H1 (cell line): ENCODE measurements around the gene CENPB. TPM values are rescaled to one million over a fixed set of nuclear protein-coding genes. Genes with fewer than 3 reads are reported as not detected.

Experiments
- CTCF ChIA-PET: fragments of 300-600 bp; sonication (Branson Sonifier 250); formaldehyde crosslinking; loops from one replicate; lab custom pipeline; 2021; ENCODE audit not compliant: partially characterized antibody; lab: Charles Lee
- POLR2A ChIA-PET: fragments of 300-600 bp; sonication (Branson Sonifier 250); formaldehyde crosslinking; loops from one replicate; lab custom pipeline; 2021; ENCODE audit warnings: inconsistent platforms; ENCODE audit not compliant: partially characterized antibody; lab: Charles Lee
- DNase-seq, 2 experiments: peaks; one replicate each; pipeline versions ENCODE4 v3.0.0 to v3.0.0-alpha.2; 2010 to 2022; ENCODE audit warnings: low spot score in 2 of 2, low read depth in 1 of 2, mixed read lengths in 1 of 2
- FAIRE-seq: peaks from 2 replicates; lab custom pipeline; 2011; peaks lifted over from hg19 to GRCh38; lab: Jason Lieb, UNC
- H2AFZ ChIP-seq: 2 replicates; pipeline ENCODE4 v1.8.1; 2012; ENCODE audit warnings: low read length, inconsistent platforms
- H2AK5ac ChIP-seq: 2 replicates; pipeline ENCODE4 v1.6.1; 2013; ENCODE audit warnings: low read depth, low read length
- H2BK120ac ChIP-seq: replicated peaks from 2 replicates; pipeline ENCODE3; 2013; ENCODE audit warnings: low read depth, low read length, inconsistent platforms
- H2BK12ac ChIP-seq: 2 replicates; pipeline ENCODE4 v1.6.1; 2013; ENCODE audit warnings: low read depth, low read length
- H2BK15ac ChIP-seq: 2 replicates; pipeline ENCODE4 v1.6.1; 2013; ENCODE audit warnings: low read length
- H2BK20ac ChIP-seq: 2 replicates; pipeline ENCODE4 v1.6.1; 2013; ENCODE audit warnings: low read length
- H2BK5ac ChIP-seq: 2 replicates; pipeline ENCODE4 v1.6.1; 2013; ENCODE audit warnings: low read depth, low read length
- H3K14ac ChIP-seq: 2 replicates; pipeline ENCODE4 v1.6.1; 2013; ENCODE audit warnings: inconsistent platforms; ENCODE audit not compliant: insufficient read length
- H3K18ac ChIP-seq: 2 replicates; pipeline ENCODE4 v1.6.1; 2013; ENCODE audit warnings: low read length; ENCODE audit errors: extremely low read depth
- H3K23ac ChIP-seq: 2 replicates; pipeline ENCODE4 v1.6.1; 2013; ENCODE audit warnings: inconsistent platforms; ENCODE audit not compliant: insufficient read length
- H3K23me2 ChIP-seq: 2 replicates; pipeline ENCODE4 v1.6.1; 2013; ENCODE audit warnings: low read depth, low read length
- H3K27ac ChIP-seq: 2 replicates; pipeline ENCODE4 v1.6.1; 2011; ENCODE audit warnings: low read depth, low read length, inconsistent platforms
- H3K27me3 ChIP-seq, 4 experiments: replicated peaks in 1 of 4; 1 replicate in 1 of 4; 2 replicates in 3 of 4; pipeline versions ENCODE4 v1.6.1 to v1.8.1; 2011 to 2013; ENCODE audit warnings: low read length in 3 of 4, mild to moderate bottlenecking in 3 of 4, inconsistent platforms in 2 of 4, mixed read lengths in 2 of 4, moderate library complexity in 1 of 4; ENCODE audit not compliant: control insufficient read depth in 3 of 4, insufficient read depth in 3 of 4; ENCODE audit errors: extremely low read depth in 1 of 4
- H3K36me3 ChIP-seq, 4 experiments: 2 replicates each; pipeline versions ENCODE4 v1.6.1 to v1.8.1; 2011 to 2013; ENCODE audit warnings: mild to moderate bottlenecking in 4 of 4, low read length in 3 of 4, moderate library complexity in 2 of 4, control low read depth in 1 of 4, inconsistent platforms in 1 of 4; ENCODE audit not compliant: insufficient read depth in 4 of 4, control insufficient read depth in 2 of 4
- H3K4ac ChIP-seq: replicated peaks from 2 replicates; pipeline ENCODE3; 2013; ENCODE audit warnings: low read length, low read depth, mixed read lengths, inconsistent platforms; ENCODE audit not compliant: insufficient read length
- H3K4me1 ChIP-seq, 4 experiments: replicated peaks in 1 of 4; 1 replicate in 1 of 4; 2 replicates in 3 of 4; pipeline versions ENCODE4 v1.6.1 to v1.8.1; 2011 to 2013; ENCODE audit warnings: low read length in 3 of 4, inconsistent platforms in 2 of 4, mixed read lengths in 1 of 4; ENCODE audit not compliant: insufficient read depth in 4 of 4, control insufficient read depth in 3 of 4
- H3K4me2 ChIP-seq, 2 experiments: 2 replicates each; pipeline versions ENCODE4 v1.6.1 to v1.8.1; 2011 to 2013; ENCODE audit warnings: low read depth in 2 of 2, low read length in 2 of 2, control low read depth in 1 of 2, inconsistent platforms in 1 of 2, mild to moderate bottlenecking in 1 of 2; ENCODE audit not compliant: insufficient read depth in 1 of 2
- H3K4me3 ChIP-seq, 4 experiments: fragments of 200-600, 300-600 bp in 1 of 4; sonication (generic), shearing (Covaris generic), sonication (Bioruptor Twin) in 1 of 4; 2 replicates each; pipeline versions ENCODE4 v1.5.1 to v1.8.1; 2011 to 2016; ENCODE audit warnings: low read length in 4 of 4, low read depth in 3 of 4, control low read depth in 2 of 4, inconsistent platforms in 2 of 4, mild to moderate bottlenecking in 2 of 4, mixed read lengths in 1 of 4, moderate library complexity in 1 of 4; ENCODE audit not compliant: insufficient read depth in 2 of 4; ENCODE audit errors: extremely low read depth in 1 of 4
- H3K56ac ChIP-seq: replicated peaks from 2 replicates; pipeline ENCODE3; 2013; ENCODE audit warnings: low read depth, mild to moderate bottlenecking, mixed read lengths, low read length, inconsistent platforms; ENCODE audit not compliant: insufficient read length
- H3K79me1 ChIP-seq: 2 replicates; pipeline ENCODE4 v1.6.1; 2013; ENCODE audit warnings: low read depth, low read length, control low read depth
- H3K79me2 ChIP-seq, 2 experiments: 2 replicates each; pipeline versions ENCODE4 v1.6.1 to v1.8.1; 2012 to 2013; ENCODE audit warnings: low read length in 2 of 2, mild to moderate bottlenecking in 2 of 2, inconsistent platforms in 1 of 2; ENCODE audit not compliant: insufficient read depth in 2 of 2, control insufficient read depth in 1 of 2
- H3K9ac ChIP-seq, 4 experiments: replicated peaks in 1 of 4; 1 replicate in 1 of 4; 2 replicates in 3 of 4; pipeline versions ENCODE4 v1.6.1 to v1.8.1; 2011 to 2013; ENCODE audit warnings: low read depth in 3 of 4, low read length in 3 of 4, control low read depth in 2 of 4, mild to moderate bottlenecking in 2 of 4, moderate library complexity in 2 of 4, inconsistent platforms in 1 of 4; ENCODE audit errors: extremely low read depth in 1 of 4
- H3K9me3 ChIP-seq, 2 experiments: 2 replicates each; pipeline versions ENCODE4 v1.6.1 to v1.8.1; 2012 to 2013; ENCODE audit warnings: mild to moderate bottlenecking in 2 of 2, moderate library complexity in 2 of 2, control low read depth in 1 of 2, inconsistent platforms in 1 of 2, low read depth in 1 of 2, low read length in 1 of 2, mixed read lengths in 1 of 2; ENCODE audit not compliant: insufficient read depth in 2 of 2
- H4K20me1 ChIP-seq, 2 experiments: replicated peaks in 1 of 2; 2 replicates each; pipeline versions ENCODE3 to v1.8.1; 2011 to 2013; ENCODE audit warnings: inconsistent platforms in 2 of 2, low read length in 2 of 2, mild to moderate bottlenecking in 1 of 2; ENCODE audit not compliant: insufficient read depth in 2 of 2, control insufficient read depth in 1 of 2
- H4K5ac ChIP-seq: 2 replicates; pipeline ENCODE4 v1.6.1; 2013; ENCODE audit warnings: low read length, low read depth, mixed read lengths, inconsistent platforms; ENCODE audit not compliant: insufficient read length
- H4K8ac ChIP-seq: 2 replicates; pipeline ENCODE4 v1.8.0; 2013; ENCODE audit warnings: mild to moderate bottlenecking, moderate library complexity, low read length, inconsistent platforms; ENCODE audit not compliant: insufficient read depth; ENCODE audit errors: extremely low read depth
- H4K91ac ChIP-seq: replicated peaks from 2 replicates; pipeline ENCODE3; 2013; ENCODE audit warnings: low read length, mixed read lengths, inconsistent platforms; ENCODE audit not compliant: insufficient read length
- CBX5 ChIP-seq: fragments of 300-800, 300-1000 bp; sonication (generic); IDR thresholded peaks from 2 replicates; pipeline ENCODE4 v1.7.1; 2016; ENCODE audit warnings: antibody characterized with exemption, low read length, low read depth
- CTBP2 ChIP-seq: IDR thresholded peaks from 2 replicates; pipeline ENCODE4 v1.7.0; 2011; ENCODE audit warnings: borderline replicate concordance, mild to moderate bottlenecking, moderate library complexity, mixed read lengths, low read length; ENCODE audit not compliant: insufficient read depth, insufficient read length
- EP300 ChIP-seq, 2 experiments: IDR thresholded peaks; 1 replicate in 1 of 2; 2 replicates in 1 of 2; pipeline ENCODE4 v1.6.1; 2011 to 2012; ENCODE audit warnings: low read depth in 2 of 2, low read length in 2 of 2, mild to moderate bottlenecking in 2 of 2, borderline replicate concordance in 1 of 2, inconsistent platforms in 1 of 2, moderate library complexity in 1 of 2
- JUND ChIP-seq: IDR thresholded peaks from 2 replicates; pipeline ENCODE4 v1.6.1; 2011; ENCODE audit warnings: mild to moderate bottlenecking, improper control_type of control experiment, low read length
- KDM4A ChIP-seq: IDR thresholded peaks from one replicate; pipeline ENCODE4 v1.7.1; 2012; ENCODE audit warnings: low read depth, mild to moderate bottlenecking, moderate library complexity, low read length, inconsistent platforms; ENCODE audit not compliant: severe bottlenecking
- SUZ12 ChIP-seq: fragments of 200-600 bp; sonication (generic); IDR thresholded peaks from 2 replicates; pipeline ENCODE4 v1.6.1; 2012; ENCODE audit warnings: mild to moderate bottlenecking, inconsistent platforms, low read length, moderate library complexity, mixed read lengths
- TCF12 ChIP-seq: IDR thresholded peaks from 2 replicates; pipeline ENCODE4 v1.6.1; 2011; ENCODE audit warnings: low read depth, mild to moderate bottlenecking, low read length
- WGBS, 2 experiments: shearing (Covaris generic) in 1 of 2; methylation state at CpG; one replicate each; pipeline versions ENCODE4 v1.1.6 to v1.1.7; 2013 to 2015; ENCODE audit warnings: low lambda C conversion rate in 2 of 2, mixed read lengths in 2 of 2, inconsistent platforms in 1 of 2, low coverage in 1 of 2, missing lambda C conversion rate in 1 of 2; ENCODE audit not compliant: insufficient replicate concordance in 2 of 2, insufficient coverage in 1 of 2, insufficient read length in 1 of 2; ENCODE audit errors: extremely low coverage in 1 of 2, missing lambda C conversion rate in 1 of 2; 5-methylcytosine and 5-hydroxymethylcytosine counted together
- polyA plus RNA-seq, 7 experiments: library from polyadenylated mRNA; depleted of rRNA in 3 of 7; stranded (reverse) in 5 of 7; unstranded in 2 of 7; fragments of >200 nt in 5 of 7; fragments of 200-250 nt in 2 of 7; gene quantifications; 1 replicate in 5 of 7; 2 replicates in 1 of 7; 4 replicates in 1 of 7; pipeline versions ENCODE4 v1.2.1 to v1.2.3, GENCODE V29; 2011 to 2013; ENCODE audit warnings: missing spikeins in 2 of 7, mixed read lengths in 2 of 7
- total RNA-seq: library from RNA; stranded (reverse); fragmentation: NEBNext Ultra II Directional; extraction: Animal tissue kit (Norgen Biotek cat#: 25700); gene quantifications from 2 replicates; pipeline ENCODE4 v1.2.1, GENCODE V29; 2021

The CENPB gene
- total and polyA plus RNA-seq, 2 of the 8 experiments (the other 6 are each of a cell fraction or from before 2014, with no cell fraction given), result 17.7 to 51.6 TPM

DNA sequence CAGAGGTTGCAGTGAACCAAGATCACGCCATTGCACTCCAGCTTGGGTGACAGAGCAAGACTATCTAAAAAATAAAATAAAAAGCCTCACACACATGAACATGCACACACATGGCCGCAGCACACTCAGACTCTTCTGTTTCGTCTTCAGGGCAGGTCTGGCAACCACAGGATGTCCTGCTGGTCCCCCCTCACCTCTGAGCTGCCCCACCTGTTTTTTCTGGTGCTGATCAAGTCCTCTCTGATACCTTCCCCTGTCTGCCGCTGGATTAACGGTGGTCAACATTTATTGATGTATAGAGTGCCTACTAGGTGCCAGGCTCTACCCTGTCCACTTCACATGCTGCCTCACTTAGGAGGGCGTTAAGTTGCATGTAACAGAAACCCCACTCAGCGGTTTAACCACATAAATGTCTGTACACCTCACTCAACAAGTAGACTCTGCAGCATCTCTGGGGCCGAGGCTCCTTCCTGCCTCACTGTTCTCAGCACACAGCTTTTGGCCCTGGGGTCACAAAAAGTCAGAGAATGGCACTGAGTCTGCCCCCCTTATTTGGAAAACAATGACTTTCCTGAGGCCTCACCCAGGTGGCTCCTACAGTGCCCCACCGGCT, 29.3 kb upstream of the CENPB start:
- ChIA-PET POLR2A (interaction anchor here (0.8 to 0.9 kb wide), 2 partner anchors 20 to 21 kb away, joined by 3 to 4 read pairs; partner anchors contain the start of gene CDC25B), CTCF (interaction anchor here (0.6 to 10.6 kb wide), 5 partner anchors 10 to 66 kb away, joined by 3 to 128 read pairs (median 3); partner anchors contain the start of genes CENPB and SPEF1)
- H2AK5ac ChIP-seq, result no peak overlapping the region
- H3K9me3 ChIP-seq, result no peaks in the 10 kb centered on the region
- no peaks in the 10 kb centered on the region for H3K79me1 ChIP-seq
- H4K8ac ChIP-seq, result no peak overlapping the region
- no peak for TF ChIP-seq CBX5
- no peak for TF ChIP-seq EP300 (IDR thresholded peaks at IDR 0.05; ENCODE audit: borderline replicate concordance in 1 of 2, low read depth in 2 of 2, low read length in 2 of 2)
- no peak for TF ChIP-seq TCF12
- no peak for TF ChIP-seq KDM4A
- no peak for TF ChIP-seq SUZ12
- TF ChIP-seq CTBP2, result no peak
- TF ChIP-seq JUND, result no peak
- no peak overlapping the region for H2BK12ac ChIP-seq
- no peaks in the 10 kb centered on the region for H3K36me3 ChIP-seq
- DNase-seq, result no peak
- no peak overlapping the region for H2BK120ac ChIP-seq
- no peak overlapping the region for H3K56ac ChIP-seq
- H3K23me2 ChIP-seq, result peaks cover 4% of the 10 kb centered on the region; the same call in 1 of the 2 replicates
- no peak overlapping the region for H3K4me2 ChIP-seq
- H3K27ac ChIP-seq, result no peak overlapping the region
- H4K20me1 ChIP-seq, result no peaks in the 10 kb centered on the region
- H3K9ac ChIP-seq, result no peak overlapping the region
- H3K18ac ChIP-seq, result no peak overlapping the region
- H3K23ac ChIP-seq, result no peak overlapping the region
- H2BK20ac ChIP-seq, result no peak overlapping the region
- H2BK15ac ChIP-seq, result no peak overlapping the region
- FAIRE-seq, result no peak
- no peak overlapping the region for H2AFZ ChIP-seq
- H3K4me3 ChIP-seq, result no peak overlapping the region
- no peak overlapping the region for H2BK5ac ChIP-seq
- no peak overlapping the region for H4K5ac ChIP-seq
- no peak overlapping the region for H3K14ac ChIP-seq
- no peaks in the 10 kb centered on the region for H3K27me3 ChIP-seq
- no peak overlapping the region for H4K91ac ChIP-seq
- 81% methylated on average over 9 of the region's 9 CpGs; no CpG with 5 or more reads in 1 of the 2 experiments for WGBS, 2 experiments
- no peak overlapping the region for H3K4ac ChIP-seq
- peaks cover 0 to 10% (median 4%) of the 10 kb centered on the region in 4 experiments; a peak in 4 of 7 replicates for H3K4me1 ChIP-seq
- H3K79me2 ChIP-seq, result no peaks in the 10 kb centered on the region
